Measurements from ENCODE around the gene MED9.
A peak's percentile ranks its signal among the peaks of the same experiment; 100 is the strongest.

The MED9 gene

GRCh38 chr17:17433000-17433703, 43.6 kb upstream of the MED9 start:
- ChIA-PET CTCF (no interaction called here), POLR2A (no interaction called here)
- H3K9me3 ChIP-seq (ENCODE audit: control insufficient read depth, insufficient read depth, low read depth, low read length): no peaks in the 10 kb centered on the region
- H3K4me3 ChIP-seq (ENCODE audit: low read depth, low read length): no peak overlapping the region
- no peaks in the 10 kb centered on the region for H3K36me3 ChIP-seq (ENCODE audit: control insufficient read depth in 2 of 2, insufficient read depth in 1 of 2, low read length in 2 of 2)
- TF ChIP-seq PRDM4 (tag by site-specific recombination; IDR thresholded peaks at IDR 0.05): no peak
- no peak for TF ChIP-seq INSM2 (tag by site-specific recombination; IDR thresholded peaks at IDR 0.05)
- TF ChIP-seq ZSCAN23 (tag by site-specific recombination; IDR thresholded peaks at IDR 0.05): no peak
- no peak for TF ChIP-seq ZNF501 (tag by site-specific recombination; IDR thresholded peaks at IDR 0.05)
- TF ChIP-seq SP7 (tag by site-specific recombination; IDR thresholded peaks at IDR 0.05): no peak
- H3K4me1 ChIP-seq (ENCODE audit: control insufficient read depth, insufficient read depth, low read length): no peaks in the 10 kb centered on the region
- no peak overlapping the region for H3K27ac ChIP-seq (ENCODE audit: extremely low read depth, low read depth, low read length)

GRCh38 chr17:17434477-17434876, 42.3 kb upstream of the MED9 start:
- ChIA-PET POLR2A (interaction anchor here (2.2 kb wide), 1 partner anchor 12 kb away, joined by 12 read pairs; no protein-coding TSS in a partner anchor), CTCF (interaction anchor here (0.6 to 1.0 kb wide), 2 partner anchors 62 to 83 kb away, joined by 4 read pairs; partner anchors contain the start of gene RASD1)
- no peaks in the 10 kb centered on the region for H3K9me3 ChIP-seq (ENCODE audit: control insufficient read depth, insufficient read depth, low read depth, low read length)
- TF ChIP-seq OSR2 (tag by site-specific recombination; IDR thresholded peaks at IDR 0.05): no peak
- TF ChIP-seq ZEB2 (tag by site-specific recombination; IDR thresholded peaks at IDR 0.05): no peak
- no peak for TF ChIP-seq ZNF704 (tag by site-specific recombination; IDR thresholded peaks at IDR 0.05)
- no peak for TF ChIP-seq ZNF501 (tag by site-specific recombination; IDR thresholded peaks at IDR 0.05)
- no peak for TF ChIP-seq ZNF555 (tag by site-specific recombination; conservative IDR thresholded peaks at IDR 0.05)
- no peak for TF ChIP-seq YY2 (tag by site-specific recombination; IDR thresholded peaks at IDR 0.05)
- no peak for TF ChIP-seq ZNF23 (tag by site-specific recombination; IDR thresholded peaks at IDR 0.05; ENCODE audit: borderline replicate concordance)
- TF ChIP-seq HOXA7 (CRISPR knock-in tag; IDR thresholded peaks at IDR 0.05; ENCODE audit: borderline replicate concordance): no peak
- TF ChIP-seq GLI4 (tag by site-specific recombination; IDR thresholded peaks at IDR 0.05): no peak
- no peak for TF ChIP-seq ZNF768 (tag by site-specific recombination; IDR thresholded peaks at IDR 0.05)
- H3K4me3 ChIP-seq (ENCODE audit: low read depth, low read length): no peak overlapping the region
- H3K27ac ChIP-seq (ENCODE audit: extremely low read depth, low read depth, low read length): no peak overlapping the region
- no peaks in the 10 kb centered on the region for H3K36me3 ChIP-seq (ENCODE audit: control insufficient read depth in 2 of 2, insufficient read depth in 1 of 2, low read length in 2 of 2)
- no peaks in the 10 kb centered on the region for H3K4me1 ChIP-seq (ENCODE audit: control insufficient read depth, insufficient read depth, low read length)

- no peaks in the 10 kb centered on the region for H3K36me3 ChIP-seq (ENCODE audit: control insufficient read depth in 2 of 2, insufficient read depth in 1 of 2, low read length in 2 of 2)
- H3K9me3 ChIP-seq (ENCODE audit: control insufficient read depth, insufficient read depth, low read depth, low read length): no peaks in the 10 kb centered on the region
- H3K27ac ChIP-seq (ENCODE audit: extremely low read depth, low read depth, low read length): no peak overlapping the region
- H3K4me1 ChIP-seq (ENCODE audit: control insufficient read depth, insufficient read depth, low read length): no peaks in the 10 kb centered on the region
- POLR2A ChIA-PET: interaction anchor here (2.2 kb wide), 1 partner anchor 11 kb away, joined by 12 read pairs; no protein-coding TSS in a partner anchor
- CTCF ChIA-PET: interaction anchor here (0.6 to 1.6 kb wide), 12 partner anchors 8 to 233 kb away, joined by 3 to 8 read pairs (median 3); partner anchors contain the start of gene RASD1
- no peak overlapping the region for H3K4me3 ChIP-seq (ENCODE audit: low read depth, low read length)
- TF ChIP-seq GLIS2 (tag by site-specific recombination; IDR thresholded peaks at IDR 0.05) (0 out of 2 replicates have a peak, but pooled peaks have one; percentile 17), ZNF707 (tag by site-specific recombination; IDR thresholded peaks at IDR 0.05) (no peak), ZEB2 (tag by site-specific recombination; IDR thresholded peaks at IDR 0.05) (no peak), KLF1 (tag by site-specific recombination; IDR thresholded peaks at IDR 0.05) (no peak), WT1 (tag by site-specific recombination; IDR thresholded peaks at IDR 0.05) (no peak), ZNF391 (tag by site-specific recombination; IDR thresholded peaks at IDR 0.05; ENCODE audit: borderline replicate concordance, low read depth) (no peak), ZNF449 (tag by site-specific recombination; IDR thresholded peaks at IDR 0.05) (peak; percentile 45; the same call in 1 of the 2 replicates), ZNF626 (tag by site-specific recombination; IDR thresholded peaks at IDR 0.05) (no peak), GLIS1 (tag by site-specific recombination; IDR thresholded peaks at IDR 0.05) (peak; percentile 38), MZF1 (tag by site-specific recombination; IDR thresholded peaks at IDR 0.05; ENCODE audit: borderline replicate concordance) (no peak)
Measured at GRCh38 chr17:17435323-17435722, 41.5 kb upstream of the MED9 start.
